Stimulated activated naive CD8-positive, alpha-beta T cell treated with anti-CD3 and anti-CD28 coated beads, Interleukin-15, Interleukin-2, amounts not matched to agents 100 U/mL and 50 U/mL, for 24 hours (primary cell): Measurements from ENCODE around the gene PGAM2.
"Not testable (repeated sequence)": the region's sequence is repeated elsewhere in the genome, so short reads cannot be mapped to it uniquely, and the experiment has no call there.

Source experiments
- ATAC-seq: fragments of 150-1000 bp; cut with Tn5 transposase; one replicate; pipeline ENCODE4 v1.10.0; 2021
- DNase-seq: peaks from one replicate; pipeline ENCODE4 v3.0.0; 2021

Gene PGAM2

GRCh38 chr7:44050121-44050914, 15.0 kb downstream of the PGAM2 start:
- DNase-seq, result no peak

GRCh38 chr7:44048031-44048795, 17.2 kb downstream of the PGAM2 start:
- no peak for DNase-seq
- ATAC-seq, result no peak

More at GRCh38 chr7:44050121-44050914, 15.0 kb downstream of the PGAM2 start:
- ATAC-seq, result no peak

GRCh38 chr7:44046321-44047061, 18.9 kb downstream of the PGAM2 start:
- DNase-seq, result peak; percentile 35
- ATAC-seq, result peak; percentile 54

GRCh38 chr7:44045226-44046014, 19.9 kb downstream of the PGAM2 start:
- DNase-seq (no peak), ATAC-seq (peak; percentile 7)

- peak; percentile 74 for ATAC-seq
- DNase-seq, result peak; percentile 97
These were observed 20.8 kb downstream of the PGAM2 start, which contains the start of gene DBNL for GRCh38 chr7:44044315-44045225. Gene DBNL (plus strand): TSS chr7:44044702. CDS start chr7:44044738, 36 bp downstream.

GRCh38 chr7:44043902-44044301, 21.5 kb downstream of the PGAM2 start:
- DNase-seq (no peak), ATAC-seq (no peak)

GRCh38 chr7:44042221-44042620, 23.1 kb downstream of the PGAM2 start:
- DNase-seq (no peak), ATAC-seq (no peak)

- ATAC-seq, result peak; percentile 64
- peak; percentile 69 for DNase-seq
These were observed 24.9 kb downstream of the PGAM2 start for GRCh38 chr7:44040493-44040891.

GRCh38 chr7:44039800-44040492, 25.4 kb downstream of the PGAM2 start:
- DNase-seq, result not testable (repeated sequence)
- ATAC-seq, result peak; percentile 6

GRCh38 chr7:44038961-44039558, 26.3 kb downstream of the PGAM2 start:
- ATAC-seq (peak; percentile 71), DNase-seq (peak; percentile 89)

- not testable (repeated sequence) for ATAC-seq, DNase-seq
These were observed 26.8 kb downstream of the PGAM2 start for GRCh38 chr7:44038553-44038952.

- ATAC-seq, DNase-seq: not testable (repeated sequence)
These were observed 27.4 kb downstream of the PGAM2 start for GRCh38 chr7:44037951-44038350.

GRCh38 chr7:44036364-44036763, 29.0 kb downstream of the PGAM2 start:
- DNase-seq (peak; percentile 55), ATAC-seq (peak; percentile 22)

GRCh38 chr7:44033971-44034844, 31.2 kb downstream of the PGAM2 start:
- ATAC-seq, result not testable (repeated sequence)

GRCh38 chr7:44032031-44032430, 33.3 kb downstream of the PGAM2 start:
- not testable (repeated sequence) for ATAC-seq, DNase-seq

More at GRCh38 chr7:44033971-44034844, 31.2 kb downstream of the PGAM2 start:
- DNase-seq, result not testable (repeated sequence)

GRCh38 chr7:44031319-44031718, 34.0 kb downstream of the PGAM2 start:
- not testable (repeated sequence) for ATAC-seq, DNase-seq

GRCh38 chr7:44030029-44030428, 35.3 kb downstream of the PGAM2 start:
- DNase-seq, ATAC-seq: not testable (repeated sequence)

- ATAC-seq, DNase-seq: not testable (repeated sequence)
These were observed 35.9 kb downstream of the PGAM2 start for GRCh38 chr7:44029433-44029832.
